ENCODE results near the gene CIROP.

DNA sequence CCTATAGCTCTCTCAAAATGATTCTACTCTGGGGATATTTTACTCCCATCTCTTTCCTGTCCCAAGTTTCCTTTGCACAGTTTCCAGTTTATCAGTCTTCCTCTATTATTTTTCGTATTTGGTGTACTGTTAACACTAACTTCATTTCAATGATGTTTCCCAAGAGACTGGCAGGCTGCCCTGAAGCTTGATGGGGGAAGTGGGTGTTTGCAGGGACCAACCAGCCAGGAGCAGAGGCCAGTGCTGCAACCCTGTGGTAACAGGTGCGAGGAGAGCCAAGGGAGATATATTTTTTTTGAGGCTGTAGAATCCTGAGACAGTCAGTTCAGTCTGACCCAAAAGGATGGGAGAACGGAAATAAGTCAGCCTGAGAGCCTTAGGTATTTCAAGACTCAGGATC, 26.1 kb upstream of the CIROP start:
- TF ChIP-seq POLR2A (IDR thresholded peaks at IDR 0.05; ENCODE audit: low read depth) (no peak), EP300 (IDR thresholded peaks at IDR 0.05) (no peak), POLR2AphosphoS5 (IDR thresholded peaks at IDR 0.05) (peak; percentile 32 to 34)
- TF ChIP-seq, protein P1, sequence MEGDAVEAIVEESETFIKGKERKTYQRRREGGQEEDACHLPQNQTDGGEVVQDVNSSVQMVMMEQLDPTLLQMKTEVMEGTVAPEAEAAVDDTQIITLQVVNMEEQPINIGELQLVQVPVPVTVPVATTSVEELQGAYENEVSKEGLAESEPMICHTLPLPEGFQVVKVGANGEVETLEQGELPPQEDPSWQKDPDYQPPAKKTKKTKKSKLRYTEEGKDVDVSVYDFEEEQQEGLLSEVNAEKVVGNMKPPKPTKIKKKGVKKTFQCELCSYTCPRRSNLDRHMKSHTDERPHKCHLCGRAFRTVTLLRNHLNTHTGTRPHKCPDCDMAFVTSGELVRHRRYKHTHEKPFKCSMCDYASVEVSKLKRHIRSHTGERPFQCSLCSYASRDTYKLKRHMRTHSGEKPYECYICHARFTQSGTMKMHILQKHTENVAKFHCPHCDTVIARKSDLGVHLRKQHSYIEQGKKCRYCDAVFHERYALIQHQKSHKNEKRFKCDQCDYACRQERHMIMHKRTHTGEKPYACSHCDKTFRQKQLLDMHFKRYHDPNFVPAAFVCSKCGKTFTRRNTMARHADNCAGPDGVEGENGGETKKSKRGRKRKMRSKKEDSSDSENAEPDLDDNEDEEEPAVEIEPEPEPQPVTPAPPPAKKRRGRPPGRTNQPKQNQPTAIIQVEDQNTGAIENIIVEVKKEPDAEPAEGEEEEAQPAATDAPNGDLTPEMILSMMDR (IDR thresholded peaks at IDR 0.05) = no peak
